HEK293 (cell line): Measurements from ENCODE around the gene TCF12.

Source experiments
- IKZF3 ChIP-seq: fragments of 450-650 bp; IDR thresholded peaks from 2 replicates; pipeline ENCODE4 v1.5.0; 2018; ENCODE audit warnings: missing biosample characterization, mild to moderate bottlenecking, missing genetic modification characterization, moderate library complexity
- MZF1 ChIP-seq: fragments of 450-650 bp; formaldehyde crosslinking; IDR thresholded peaks from 2 replicates; pipeline ENCODE4 v1.5.1; 2017; ENCODE audit warnings: missing biosample characterization, missing genetic modification characterization, borderline replicate concordance
- PRDM1 ChIP-seq: fragments of 450-650 bp; formaldehyde crosslinking; IDR thresholded peaks from 2 replicates; pipeline ENCODE4; 2016; ENCODE audit warnings: missing biosample characterization, missing genetic modification characterization
- REST ChIP-seq: fragments of 450-650 bp; formaldehyde crosslinking; IDR thresholded peaks from 2 replicates; pipeline ENCODE4 v1.5.1; 2016; ENCODE audit warnings: missing biosample characterization, missing genetic modification characterization
- ZNF10 ChIP-seq: fragments of 450-650 bp; formaldehyde crosslinking; IDR thresholded peaks from 2 replicates; pipeline ENCODE4 v1.5.1; 2017; ENCODE audit warnings: missing biosample characterization, missing genetic modification characterization
- ZNF157 ChIP-seq: fragments of 450-650 bp; formaldehyde crosslinking; IDR thresholded peaks from 2 replicates; pipeline ENCODE4 v1.5.1; 2016; ENCODE audit warnings: missing biosample characterization, missing genetic modification characterization
- ZNF211 ChIP-seq: fragments of 450-650 bp; formaldehyde crosslinking; IDR thresholded peaks from 2 replicates; pipeline ENCODE4 v1.5.1; 2016; ENCODE audit warnings: low read depth, missing biosample characterization, missing genetic modification characterization
- ZNF239 ChIP-seq: fragments of 450-650 bp; formaldehyde crosslinking; IDR thresholded peaks from 2 replicates; pipeline ENCODE4 v1.5.1; 2016; ENCODE audit warnings: missing biosample characterization, missing genetic modification characterization
- ZNF274 ChIP-seq, 2 experiments: fragments of 200-500 bp in 1 of 2; fragments of 450-650 bp in 1 of 2; sonication (Bioruptor generic) in 1 of 2; formaldehyde crosslinking in 1 of 2; IDR thresholded peaks; 2 replicates each; pipeline versions ENCODE4 v1.5.1 to v1.6.1; 2014 to 2016; ENCODE audit warnings: borderline replicate concordance in 1 of 2, inconsistent platforms in 1 of 2, low read length in 1 of 2, missing biosample characterization in 1 of 2, missing genetic modification characterization in 1 of 2
- ZNF366 ChIP-seq: fragments of 450-650 bp; formaldehyde crosslinking; conservative IDR thresholded peaks from 2 replicates; pipeline ENCODE4 v1.5.1; 2016; ENCODE audit warnings: missing biosample characterization, missing genetic modification characterization
- ZNF518A ChIP-seq: fragments of 450-650 bp; formaldehyde crosslinking; conservative IDR thresholded peaks from 2 replicates; pipeline ENCODE4 v1.5.1; 2016; ENCODE audit warnings: low read depth, missing biosample characterization, missing genetic modification characterization
- ZNF561 ChIP-seq: fragments of 450-650 bp; IDR thresholded peaks from 2 replicates; pipeline ENCODE4 v1.5.1; 2018; ENCODE audit warnings: missing biosample characterization, missing genetic modification characterization, borderline replicate concordance
- ZNF664 ChIP-seq: fragments of 450-650 bp; formaldehyde crosslinking; IDR thresholded peaks from 2 replicates; pipeline ENCODE4 v1.5.1; 2016; ENCODE audit warnings: missing biosample characterization, missing genetic modification characterization
- ZNF677 ChIP-seq: fragments of 450-650 bp; IDR thresholded peaks from 2 replicates; pipeline ENCODE4 v1.5.0; 2018; ENCODE audit warnings: missing biosample characterization, mild to moderate bottlenecking, missing genetic modification characterization, moderate library complexity
- TF ChIP-seq, protein P1 (sequence below): fragments of 450-650 bp; formaldehyde crosslinking; IDR thresholded peaks from 2 replicates; pipeline ENCODE4 v1.5.1; 2016; ENCODE audit warnings: missing biosample characterization, missing genetic modification characterization
- TF ChIP-seq, protein P2 (sequence below): fragments of 450-650 bp; formaldehyde crosslinking; IDR thresholded peaks from 2 replicates; pipeline ENCODE4 v1.5.1; 2017; ENCODE audit warnings: missing biosample characterization, missing genetic modification characterization
- TF ChIP-seq, protein P3 (sequence below): fragments of 450-650 bp; formaldehyde crosslinking; IDR thresholded peaks from 2 replicates; pipeline ENCODE4 v1.5.1; 2016; ENCODE audit warnings: missing biosample characterization, missing genetic modification characterization
- TF ChIP-seq, protein P4 (sequence below): fragments of 450-650 bp; formaldehyde crosslinking; IDR thresholded peaks from 2 replicates; pipeline ENCODE4 v1.5.1; 2016; ENCODE audit warnings: missing biosample characterization, missing genetic modification characterization

Gene TCF12

DNA sequence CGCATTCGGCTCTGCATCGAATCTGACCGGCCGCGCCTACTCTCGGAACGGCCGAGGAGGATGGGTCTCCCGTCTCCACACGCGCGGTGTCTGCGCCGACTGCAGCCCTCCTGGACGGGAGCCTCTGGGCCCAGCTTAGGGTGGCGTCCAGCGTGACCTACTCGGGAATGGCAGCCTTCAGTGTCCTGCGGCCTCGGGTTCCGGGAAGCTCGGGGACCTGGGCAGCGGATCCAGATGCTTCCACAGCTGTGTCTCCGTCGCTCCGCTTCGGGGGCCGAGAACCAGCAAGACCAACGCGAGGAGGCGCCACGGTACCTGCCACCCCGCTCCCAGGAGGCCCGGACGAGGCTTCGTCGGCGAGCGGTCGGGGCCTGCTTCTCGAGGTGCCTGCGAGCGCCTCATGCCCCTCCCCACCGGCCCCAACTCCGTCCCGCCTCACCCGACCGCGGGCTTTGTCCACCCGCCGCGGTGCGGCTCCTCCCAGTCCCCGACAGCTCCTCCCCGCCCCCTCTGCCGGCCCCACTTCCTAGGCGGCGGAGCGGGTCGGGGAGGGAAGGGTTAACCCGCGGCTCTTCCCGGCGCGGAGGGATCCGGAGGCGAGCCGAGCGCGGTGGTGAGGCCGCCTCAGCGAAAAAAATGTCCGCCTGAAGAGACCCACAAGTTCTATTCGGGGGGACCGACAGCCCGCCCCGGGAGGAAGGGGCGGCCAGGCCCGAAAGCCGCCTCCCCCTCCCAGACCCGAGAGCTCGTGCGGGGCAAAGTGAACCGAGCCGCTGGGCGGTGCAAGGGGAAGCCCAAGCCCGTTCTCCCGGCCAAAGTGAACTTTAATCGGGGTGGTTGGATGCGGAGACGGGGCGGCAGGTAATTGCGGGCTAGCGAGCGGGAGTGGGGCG lies at the start of gene TCF12 (continued):
- TF ChIP-seq ZNF518A (tag by site-specific recombination) (0 out of 2 replicates have a peak, but pooled peaks have one; percentile 46), PRDM1 (tag by site-specific recombination) (no peak), ZNF10 (tag by site-specific recombination) (peak; percentile 27; the same call in 1 of the 2 replicates), ZNF211 (tag by site-specific recombination) (no peak), REST (tag by site-specific recombination) (no peak), IKZF3 (tag by site-specific recombination) (peak; percentile 53; the same call in 1 of the 2 replicates), ZNF664 (tag by site-specific recombination) (no peak), ZNF239 (tag by site-specific recombination) (no peak), ZNF157 (tag by site-specific recombination) (no peak), ZNF274 (IDR thresholded peaks at IDR 0.05; ENCODE audit: low read length) (no peak), ZNF274 (tag by site-specific recombination; IDR thresholded peaks at IDR 0.05; ENCODE audit: borderline replicate concordance) (no peak), ZNF366 (tag by site-specific recombination) (no peak), ZNF677 (tag by site-specific recombination) (no peak), ZNF561 (tag by site-specific recombination) (peak; percentile 65; the same call in 1 of the 2 replicates), MZF1 (no peak)
- TF ChIP-seq, protein P1, sequence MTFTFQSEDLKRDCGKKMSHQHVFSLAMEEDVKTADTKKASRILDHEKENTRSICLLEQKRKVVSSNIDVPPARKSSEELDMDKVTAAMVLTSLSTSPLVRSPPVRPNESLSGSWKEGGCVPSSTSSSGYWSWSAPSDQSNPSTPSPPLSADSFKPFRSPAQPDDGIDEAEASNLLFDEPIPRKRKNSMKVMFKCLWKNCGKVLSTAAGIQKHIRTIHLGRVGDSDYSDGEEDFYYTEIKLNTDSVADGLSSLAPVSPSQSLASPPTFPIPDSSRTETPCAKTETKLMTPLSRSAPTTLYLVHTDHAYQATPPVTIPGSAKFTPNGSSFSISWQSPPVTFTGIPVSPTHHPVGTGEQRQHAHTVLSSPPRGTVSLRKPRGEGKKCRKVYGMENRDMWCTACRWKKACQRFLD = no peak
- TF ChIP-seq, protein P2, sequence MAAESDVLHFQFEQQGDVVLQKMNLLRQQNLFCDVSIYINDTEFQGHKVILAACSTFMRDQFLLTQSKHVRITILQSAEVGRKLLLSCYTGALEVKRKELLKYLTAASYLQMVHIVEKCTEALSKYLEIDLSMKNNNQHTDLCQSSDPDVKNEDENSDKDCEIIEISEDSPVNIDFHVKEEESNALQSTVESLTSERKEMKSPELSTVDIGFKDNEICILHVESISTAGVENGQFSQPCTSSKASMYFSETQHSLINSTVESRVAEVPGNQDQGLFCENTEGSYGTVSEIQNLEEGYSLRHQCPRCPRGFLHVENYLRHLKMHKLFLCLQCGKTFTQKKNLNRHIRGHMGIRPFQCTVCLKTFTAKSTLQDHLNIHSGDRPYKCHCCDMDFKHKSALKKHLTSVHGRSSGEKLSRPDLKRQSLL (tag by site-specific recombination) = peak; percentile 16
- TF ChIP-seq, protein P3, sequence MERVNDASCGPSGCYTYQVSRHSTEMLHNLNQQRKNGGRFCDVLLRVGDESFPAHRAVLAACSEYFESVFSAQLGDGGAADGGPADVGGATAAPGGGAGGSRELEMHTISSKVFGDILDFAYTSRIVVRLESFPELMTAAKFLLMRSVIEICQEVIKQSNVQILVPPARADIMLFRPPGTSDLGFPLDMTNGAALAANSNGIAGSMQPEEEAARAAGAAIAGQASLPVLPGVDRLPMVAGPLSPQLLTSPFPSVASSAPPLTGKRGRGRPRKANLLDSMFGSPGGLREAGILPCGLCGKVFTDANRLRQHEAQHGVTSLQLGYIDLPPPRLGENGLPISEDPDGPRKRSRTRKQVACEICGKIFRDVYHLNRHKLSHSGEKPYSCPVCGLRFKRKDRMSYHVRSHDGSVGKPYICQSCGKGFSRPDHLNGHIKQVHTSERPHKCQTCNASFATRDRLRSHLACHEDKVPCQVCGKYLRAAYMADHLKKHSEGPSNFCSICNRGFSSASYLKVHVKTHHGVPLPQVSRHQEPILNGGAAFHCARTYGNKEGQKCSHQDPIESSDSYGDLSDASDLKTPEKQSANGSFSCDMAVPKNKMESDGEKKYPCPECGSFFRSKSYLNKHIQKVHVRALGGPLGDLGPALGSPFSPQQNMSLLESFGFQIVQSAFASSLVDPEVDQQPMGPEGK (tag by site-specific recombination) = peak; percentile 85
- TF ChIP-seq, protein P4, sequence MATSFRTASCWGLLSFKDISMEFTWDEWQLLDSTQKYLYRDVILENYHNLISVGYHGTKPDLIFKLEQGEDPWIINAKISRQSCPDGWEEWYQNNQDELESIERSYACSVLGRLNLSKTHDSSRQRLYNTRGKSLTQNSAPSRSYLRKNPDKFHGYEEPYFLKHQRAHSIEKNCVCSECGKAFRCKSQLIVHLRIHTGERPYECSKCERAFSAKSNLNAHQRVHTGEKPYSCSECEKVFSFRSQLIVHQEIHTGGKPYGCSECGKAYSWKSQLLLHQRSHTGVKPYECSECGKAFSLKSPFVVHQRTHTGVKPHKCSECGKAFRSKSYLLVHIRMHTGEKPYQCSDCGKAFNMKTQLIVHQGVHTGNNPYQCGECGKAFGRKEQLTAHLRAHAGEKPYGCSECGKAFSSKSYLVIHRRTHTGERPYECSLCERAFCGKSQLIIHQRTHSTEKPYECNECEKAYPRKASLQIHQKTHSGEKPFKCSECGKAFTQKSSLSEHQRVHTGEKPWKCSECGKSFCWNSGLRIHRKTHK (tag by site-specific recombination) = no peak
